ENCODE results near the gene THBS2. TPM values are rescaled to one million over a fixed set of nuclear protein-coding genes. Genes with fewer than 3 reads are reported as not detected.

Gene THBS2
- total RNA-seq, result 636 and 710 TPM in 2 replicates

GRCh38 chr6:169253337-169254238, at the start of gene THBS2:
TSS of gene THBS2 (minus strand) at chr6:169253846. CDS start at chr6:169250784, 3,062 bp downstream.

